Kidney (tissue), 14 donors: ENCODE measurements around the gene CUBN. TPM values are rescaled to one million over a fixed set of nuclear protein-coding genes. Genes with fewer than 3 reads are reported as not detected.

Experiments
- DNase-seq, 5 donors: peaks; one replicate each; pipeline ENCODE4 v3.0.0-alpha.2; 2013 to 2020
- FAIRE-seq: peaks from 2 replicates; lab custom pipeline; 2012; peaks lifted over from hg19 to GRCh38; lab: Jason Lieb, UNC
- H3K27ac ChIP-seq, 2 donors: one replicate each; pipeline ENCODE4 v1.7.0; 2013; ENCODE audit warnings: low read depth in 2 of 2, low read length in 2 of 2, inconsistent platforms in 1 of 2
- H3K27me3 ChIP-seq: one replicate; pipeline ENCODE4 v1.7.1; 2013; ENCODE audit warnings: low read length, inconsistent platforms; ENCODE audit not compliant: control insufficient read depth, insufficient read depth
- H3K36me3 ChIP-seq, 3 donors: one replicate each; pipeline versions ENCODE4 v1.7.0 to v1.7.1; 2013; ENCODE audit warnings: low read length in 3 of 3, control low read depth in 1 of 3, inconsistent platforms in 1 of 3; ENCODE audit not compliant: insufficient read depth in 3 of 3, control insufficient read depth in 2 of 3
- H3K4me1 ChIP-seq, 3 donors: one replicate each; pipeline versions ENCODE4 v1.7.0 to v1.7.1; 2013; ENCODE audit warnings: low read length in 3 of 3, inconsistent platforms in 1 of 3, low read depth in 1 of 3; ENCODE audit not compliant: control insufficient read depth in 2 of 3, insufficient read depth in 2 of 3
- H3K4me3 ChIP-seq, 3 donors: one replicate each; pipeline versions ENCODE4 v1.7.0 to v1.8.1; 2013; ENCODE audit warnings: low read length in 3 of 3, control low read depth in 1 of 3, inconsistent platforms in 1 of 3
- H3K9ac ChIP-seq, 3 donors: one replicate each; pipeline versions ENCODE4 v1.7.0 to v1.7.1; 2013; ENCODE audit warnings: low read length in 3 of 3, control low read depth in 1 of 3, inconsistent platforms in 1 of 3
- H3K9me3 ChIP-seq, 3 donors: one replicate each; pipeline versions ENCODE4 v1.7.0 to v1.7.1; 2013; ENCODE audit warnings: low read length in 3 of 3, control low read depth in 1 of 3, inconsistent platforms in 1 of 3; ENCODE audit not compliant: control insufficient read depth in 2 of 3, insufficient read depth in 1 of 3
- CTCF ChIP-seq: IDR thresholded peaks from 3 replicates; pipeline ENCODE4 v1.5.1; 2012; ENCODE audit warnings: mild to moderate bottlenecking, moderate library complexity, borderline replicate concordance; ENCODE audit not compliant: insufficient read depth; ENCODE audit errors: extremely low read depth
- intact Hi-C: fragments of 100-400 bp; cut with DNase I; formaldehyde crosslinking; loops from one replicate; pipeline ENCODE4 v1.11.1; 2022
- polyA plus RNA-seq: library from polyadenylated mRNA; stranded (reverse); fragments of 350-450 nt; fragmentation: Illumina TruSeq; extraction: RNeasy Lipid Tissue Mini Kit (QIAGEN cat#74804); gene quantifications from one replicate; pipeline ENCODE4 v1.2.3, GENCODE V29; 2014; ENCODE audit warnings: low read depth, low replicate concordance; ENCODE audit not compliant: insufficient read depth
- total RNA-seq: library from RNA; stranded (reverse); fragmentation: NEBNext Ultra II Directional; extraction: Animal tissue kit (Norgen Biotek cat#: 25700); gene quantifications from one replicate; pipeline ENCODE4 v1.2.1, GENCODE V29; 2021
- donor health status: control.
- donor health status: control.
- donor health status: control.
- donor health status: control.
- donor health status: control.
- donor health status: DM: yes; HTN: yes; CAD: no.
- donor health status: Normal renal cell carcinoma (clear cell type).

Gene CUBN
- total and polyA plus RNA-seq, 2 donors from 2014 or later = 14.8 to 31.6 TPM

- H3K4me3 ChIP-seq = no peak overlapping the region
- no peak overlapping the region for H3K27ac ChIP-seq
- no peak for TF ChIP-seq CTCF
- FAIRE-seq (no peak), DNase-seq (no peak)
- H3K9ac ChIP-seq = no peak overlapping the region
- H3K27me3 ChIP-seq = no peaks in the 10 kb centered on the region
- intact Hi-C loops = no loop called here
- no peaks in the 10 kb centered on the region for H3K4me1 ChIP-seq
- H3K36me3 ChIP-seq = peaks cover 0 to 40% (median 4%) of the 10 kb centered on the region in 3 donors
- no peaks in the 10 kb centered on the region for H3K9me3 ChIP-seq
Measured at GRCh38 chr10:16894821-16895220, 234.8 kb downstream of the CUBN start.

- no peak overlapping the region for H3K9ac ChIP-seq
- H3K4me1 ChIP-seq = no peaks in the 10 kb centered on the region
- H3K4me3 ChIP-seq = no peak overlapping the region
- H3K9me3 ChIP-seq = no peaks in the 10 kb centered on the region
- H3K27me3 ChIP-seq = no peaks in the 10 kb centered on the region
- peaks cover 0 to 28% (median 4%) of the 10 kb centered on the region in 3 donors for H3K36me3 ChIP-seq
- DNase-seq = no peak
- no peak overlapping the region for H3K27ac ChIP-seq
- no peak for FAIRE-seq
- intact Hi-C loops = no loop called here
- no peak for TF ChIP-seq CTCF
Measured at GRCh38 chr10:16893664-16894063, 235.9 kb downstream of the CUBN start.

GRCh38 chr10:16891375-16892313 is 238.0 kb downstream of the CUBN start:
- no peak overlapping the region for H3K4me3 ChIP-seq
- no peaks in the 10 kb centered on the region for H3K27me3 ChIP-seq
- H3K4me1 ChIP-seq = no peaks in the 10 kb centered on the region
- H3K36me3 ChIP-seq = peaks cover 0 to 27% (median 2%) of the 10 kb centered on the region in 3 donors
- intact Hi-C loops = no loop called here
- no peak overlapping the region for H3K9ac ChIP-seq
- no peak overlapping the region for H3K27ac ChIP-seq
- no peak for TF ChIP-seq CTCF
- H3K9me3 ChIP-seq = no peaks in the 10 kb centered on the region
- DNase-seq = peak; percentile 40 to 84 (median 65)
- FAIRE-seq = no peak
